ENCODE results near the gene SCRN3. TPM values are rescaled to one million over a fixed set of nuclear protein-coding genes. Genes with fewer than 3 reads are reported as not detected.
A peak's percentile ranks its signal among the peaks of the same experiment; 100 is the strongest.
"Not testable (repeated sequence)": the region's sequence is repeated elsewhere in the genome, so short reads cannot be mapped to it uniquely, and the experiment has no call there.

Gene SCRN3, protein sequence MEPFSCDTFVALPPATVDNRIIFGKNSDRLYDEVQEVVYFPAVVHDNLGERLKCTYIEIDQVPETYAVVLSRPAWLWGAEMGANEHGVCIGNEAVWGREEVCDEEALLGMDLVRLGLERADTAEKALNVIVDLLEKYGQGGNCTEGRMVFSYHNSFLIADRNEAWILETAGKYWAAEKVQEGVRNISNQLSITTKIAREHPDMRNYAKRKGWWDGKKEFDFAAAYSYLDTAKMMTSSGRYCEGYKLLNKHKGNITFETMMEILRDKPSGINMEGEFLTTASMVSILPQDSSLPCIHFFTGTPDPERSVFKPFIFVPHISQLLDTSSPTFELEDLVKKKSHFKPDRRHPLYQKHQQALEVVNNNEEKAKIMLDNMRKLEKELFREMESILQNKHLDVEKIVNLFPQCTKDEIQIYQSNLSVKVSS
- 27.5 TPM for total RNA-seq

DNA sequence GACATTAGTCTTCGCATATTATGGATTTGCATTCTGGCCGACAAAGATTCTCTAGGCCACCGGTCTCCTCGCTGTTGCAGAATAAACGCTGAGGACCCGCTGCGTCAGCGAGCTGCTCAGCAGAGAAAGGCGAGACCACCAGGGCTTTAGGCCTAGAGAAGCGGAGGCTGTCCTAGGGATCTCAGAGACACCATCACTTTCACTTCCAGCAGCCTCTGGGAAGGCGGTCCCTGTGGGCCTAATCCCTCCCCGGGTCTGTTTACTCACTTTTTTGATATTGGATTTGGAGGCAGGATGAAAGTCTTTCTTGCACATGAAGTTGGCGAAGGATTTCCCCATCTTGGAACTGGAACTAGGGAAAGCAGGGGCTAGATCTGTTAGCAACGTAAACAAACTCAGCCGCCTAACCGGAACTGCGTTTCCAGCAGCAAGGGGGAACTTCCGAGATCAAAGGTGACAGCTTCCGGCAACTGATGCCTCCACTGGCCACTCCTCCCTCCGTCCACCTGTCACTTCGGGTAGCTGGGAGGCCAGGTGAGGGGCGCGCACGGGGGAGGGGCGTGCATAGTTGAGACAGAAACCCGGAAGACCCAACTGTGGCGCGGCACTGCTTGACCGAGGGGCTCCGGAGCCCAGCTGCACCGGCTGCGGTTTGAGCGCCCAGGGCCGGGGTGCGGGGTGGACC is at the start of gene SCRN3:
SCRN3 (plus strand) TSS at position 447 of the 685 bp plus-strand sequence. CDS start 2,554 bp downstream, outside the sequence.
- peak; percentile 80 for DNase-seq (ENCODE audit: low spot score)

DNA sequence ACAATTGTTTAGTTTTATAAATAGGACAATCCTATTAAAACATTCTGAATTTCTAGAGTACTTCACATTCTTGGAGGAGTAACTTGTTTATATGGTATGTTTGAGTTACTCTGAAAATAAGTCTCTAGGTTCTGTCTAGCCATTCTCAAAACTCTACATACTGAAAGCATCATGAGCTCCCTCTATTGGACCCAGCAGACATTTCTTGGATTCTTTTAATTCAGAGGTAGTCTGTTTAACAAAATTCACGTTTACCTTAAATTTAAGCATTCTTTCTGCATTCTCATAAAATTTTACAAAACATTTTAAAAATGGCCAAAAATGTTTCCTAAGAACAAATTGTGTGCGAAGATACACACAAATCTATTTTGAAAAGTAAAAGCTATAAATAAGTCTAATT is 45.5 kb upstream of the SCRN3 start:
- DNase-seq (ENCODE audit: low spot score), result no peak

DNA sequence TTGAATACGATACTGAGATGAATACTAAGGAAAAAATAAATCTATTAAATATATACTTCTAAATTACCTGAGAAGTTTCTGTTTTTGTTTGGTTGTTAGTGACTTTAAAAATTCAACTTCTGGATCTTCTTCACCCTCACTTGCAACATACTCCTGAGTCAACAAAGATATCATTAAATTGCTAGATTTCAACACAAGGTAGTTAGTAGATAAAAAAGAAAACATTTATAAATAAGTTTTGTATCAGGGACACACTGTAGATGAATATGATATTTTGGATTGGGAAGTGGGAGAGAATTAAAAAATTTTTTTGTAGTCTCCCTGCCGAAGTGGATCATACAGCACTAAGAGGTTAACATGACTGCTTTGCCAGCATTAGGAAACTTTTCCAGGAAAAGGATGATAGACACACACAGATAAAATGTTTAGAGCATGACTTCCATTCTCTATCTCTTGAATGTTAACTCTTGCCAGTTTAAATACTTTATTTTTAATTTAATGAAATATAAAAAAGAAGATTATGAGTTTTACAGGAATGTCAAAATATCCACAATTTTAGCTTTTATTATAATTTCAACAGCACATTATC is 44.8 kb upstream of the SCRN3 start:
- DNase-seq (ENCODE audit: low spot score), result no peak

DNA sequence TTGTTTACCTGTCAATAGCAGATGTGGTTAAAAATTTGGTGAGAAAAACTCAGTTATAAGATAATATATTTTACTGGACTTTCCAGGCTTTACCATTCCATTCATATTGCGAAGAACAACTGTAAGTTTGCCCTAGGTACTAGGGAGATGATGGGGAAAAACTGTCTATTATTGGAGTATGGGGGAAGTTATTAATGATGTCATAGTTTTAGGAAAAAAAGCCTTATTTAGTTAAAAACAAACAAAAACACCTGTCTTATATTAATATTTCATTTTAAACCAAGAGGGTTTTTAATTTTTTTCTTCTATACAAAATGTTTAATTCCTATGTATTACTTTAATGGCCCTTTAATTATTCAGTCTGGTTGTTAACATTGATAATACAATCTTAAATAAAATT is 42.5 kb upstream of the SCRN3 start:
- no peak for DNase-seq (ENCODE audit: low spot score)

DNA sequence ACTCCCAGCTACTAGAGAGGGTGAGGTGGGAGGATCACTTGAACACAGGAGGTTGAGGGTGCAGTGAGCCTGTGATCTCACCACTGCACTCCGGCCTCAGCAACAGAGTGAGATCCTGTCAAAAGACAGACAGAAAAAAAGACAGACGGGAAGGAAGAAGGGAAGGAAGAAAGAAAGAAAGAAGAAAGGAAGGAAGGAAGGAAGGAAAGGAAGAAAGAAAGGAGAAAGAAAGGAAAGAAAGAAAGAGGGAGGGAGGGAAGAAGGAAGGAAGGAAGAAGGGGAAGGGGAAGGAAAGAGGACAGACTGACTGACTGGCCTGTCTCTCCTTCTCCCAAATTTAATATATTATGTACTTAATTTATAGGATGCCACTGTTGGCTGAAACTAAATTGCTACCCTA is 39.2 kb upstream of the SCRN3 start:
- DNase-seq (ENCODE audit: low spot score), result no peak

DNA sequence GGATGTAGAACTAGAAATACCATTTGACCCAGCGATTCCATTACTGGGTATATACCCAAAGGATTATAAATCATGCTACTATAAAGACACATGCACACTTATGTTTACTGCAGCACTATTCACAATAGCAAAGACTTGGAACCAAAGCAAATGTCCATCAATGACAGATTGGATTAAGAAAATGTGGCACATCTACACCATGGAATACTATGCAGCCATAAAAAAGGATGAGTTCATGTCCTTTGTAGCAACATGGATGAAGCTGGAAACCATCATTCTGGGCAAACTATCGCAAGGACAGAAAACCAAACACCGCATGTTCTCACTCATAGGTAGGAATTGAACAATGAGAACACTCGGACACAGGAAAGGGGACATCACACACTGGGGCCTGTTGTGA is 35.9 kb upstream of the SCRN3 start:
- not testable (repeated sequence) for DNase-seq (ENCODE audit: low spot score)

DNA sequence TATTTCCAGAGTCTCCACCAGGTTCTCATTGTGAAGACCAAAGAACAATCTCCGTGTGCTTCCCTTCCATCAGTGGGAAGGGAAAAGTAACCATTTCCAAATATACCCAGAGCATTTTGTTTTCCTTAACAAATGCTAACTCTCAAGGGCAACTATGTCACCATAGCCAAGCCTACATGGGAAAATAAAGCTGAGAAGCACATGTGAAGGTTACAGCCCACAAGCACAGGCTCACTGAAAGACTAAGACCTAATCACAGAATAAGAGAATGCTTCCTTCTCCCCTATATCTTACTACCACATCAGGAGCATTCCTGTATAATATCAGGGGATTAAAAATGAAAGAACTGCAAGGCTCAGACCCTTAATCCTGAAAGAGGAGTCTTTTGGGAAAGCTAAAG is 32.6 kb upstream of the SCRN3 start:
- no peak for DNase-seq (ENCODE audit: low spot score)

DNA sequence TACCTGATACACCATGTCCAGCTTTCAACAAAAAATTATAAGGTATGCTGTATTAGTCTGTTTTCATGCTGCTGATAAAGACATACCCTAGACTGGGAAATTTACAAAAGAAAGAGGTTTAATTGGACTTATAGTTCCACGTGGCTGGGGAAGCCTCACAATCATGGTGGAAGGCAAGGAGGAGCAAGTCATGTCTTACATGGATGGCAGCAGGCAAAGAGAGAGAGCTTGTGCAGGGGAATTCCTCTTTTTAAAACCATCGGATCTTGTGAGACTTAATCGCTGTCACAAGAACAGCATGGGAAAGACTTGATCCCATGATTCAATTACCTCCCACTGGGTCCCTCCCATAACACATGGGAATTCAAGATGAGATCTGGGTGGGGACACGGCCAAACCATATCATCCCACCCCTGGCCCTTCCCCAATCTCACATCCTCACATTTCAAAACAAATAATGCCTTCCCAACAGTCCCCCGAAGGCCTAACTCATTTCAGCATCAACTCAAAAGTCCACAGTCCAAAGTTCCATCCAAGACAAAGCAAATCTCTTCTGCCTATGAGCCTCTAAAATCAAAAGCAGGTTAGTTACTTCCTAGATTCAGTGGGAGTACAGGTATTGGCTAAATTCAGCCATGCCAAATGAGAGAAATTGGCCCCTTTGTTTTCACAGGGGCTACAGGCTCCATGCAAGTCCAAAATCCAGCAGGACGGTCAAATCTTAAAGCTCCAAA is 31.9 kb upstream of the SCRN3 start:
- DNase-seq (ENCODE audit: low spot score), result not testable (repeated sequence)

DNA sequence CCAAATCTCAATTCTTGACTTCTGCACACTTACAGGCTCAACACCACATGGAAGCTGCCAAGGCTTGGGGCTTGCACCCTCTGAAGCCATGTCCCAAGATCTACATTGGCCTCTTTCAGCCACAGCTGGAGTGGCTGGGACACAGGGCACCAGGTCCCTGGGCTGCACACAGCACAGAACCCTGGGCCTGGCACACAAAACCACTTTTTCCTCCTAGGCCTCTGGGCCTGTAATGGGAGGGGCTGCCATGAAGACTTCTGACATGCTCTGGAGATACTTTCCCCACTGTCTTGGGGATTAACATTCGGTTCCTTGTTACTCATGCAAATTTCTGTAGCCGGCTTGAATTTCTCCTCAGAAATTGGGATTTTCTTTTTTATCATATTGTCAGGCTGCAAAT is 30.9 kb upstream of the SCRN3 start:
- no peak for DNase-seq (ENCODE audit: low spot score)

DNA sequence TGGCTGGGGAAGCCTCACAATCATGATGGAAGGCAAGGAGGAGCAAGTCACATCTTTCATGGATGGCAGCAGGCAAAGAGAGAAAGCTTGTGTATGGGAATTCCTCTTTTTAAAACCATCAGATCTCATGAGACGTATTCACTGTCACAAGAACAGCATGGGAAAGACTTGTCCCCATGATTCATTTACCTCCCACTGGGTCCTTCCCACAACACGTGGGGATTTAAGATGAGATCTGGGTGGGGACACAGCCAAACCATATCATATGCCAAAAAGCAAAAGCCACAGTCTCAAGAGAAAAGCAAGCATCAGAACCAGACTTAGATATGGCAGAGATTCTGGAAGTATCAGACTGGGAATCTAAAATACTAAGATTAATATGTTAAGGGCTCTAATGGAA is 30.0 kb upstream of the SCRN3 start:
- DNase-seq (ENCODE audit: low spot score), result no peak

DNA sequence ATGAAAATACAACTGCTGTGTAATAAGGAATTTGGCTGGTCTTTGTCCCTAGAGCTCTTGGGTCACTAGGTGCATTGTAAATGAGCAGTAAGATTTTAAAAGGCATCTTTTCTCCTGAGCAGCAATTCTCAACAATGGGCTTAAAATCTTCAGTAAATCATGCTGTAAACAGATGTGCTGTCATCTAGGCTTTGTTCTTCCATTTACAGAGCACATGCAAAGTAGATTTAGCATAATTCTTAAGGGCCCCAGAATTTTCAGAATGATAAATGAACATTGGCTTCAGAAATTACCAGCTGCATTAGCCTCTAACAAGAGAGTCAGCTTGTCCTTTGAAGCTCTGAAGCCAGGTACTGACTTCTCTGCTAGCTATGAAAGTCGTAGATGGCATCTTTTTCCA is 26.8 kb upstream of the SCRN3 start:
- DNase-seq (ENCODE audit: low spot score), result no peak

DNA sequence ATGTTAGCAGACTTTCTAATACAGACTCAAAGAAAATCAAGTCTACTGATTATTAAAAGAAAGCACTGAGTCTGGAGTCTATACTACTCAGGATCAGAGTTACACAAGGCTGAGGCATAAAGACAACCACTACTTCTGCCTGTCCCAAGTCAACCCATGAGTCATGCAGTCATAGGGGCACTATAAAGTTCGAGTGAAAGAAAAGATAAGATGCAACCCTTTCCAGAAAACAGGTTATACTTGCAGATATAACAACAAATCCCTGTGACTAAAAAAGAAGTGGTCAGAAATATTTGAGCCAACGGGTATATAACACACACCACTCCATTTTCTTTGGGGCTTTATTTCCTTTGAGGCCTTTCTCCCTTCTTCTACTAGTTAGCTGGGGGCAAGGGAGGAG is 18.6 kb upstream of the SCRN3 start:
- no peak for DNase-seq (ENCODE audit: low spot score)

DNA sequence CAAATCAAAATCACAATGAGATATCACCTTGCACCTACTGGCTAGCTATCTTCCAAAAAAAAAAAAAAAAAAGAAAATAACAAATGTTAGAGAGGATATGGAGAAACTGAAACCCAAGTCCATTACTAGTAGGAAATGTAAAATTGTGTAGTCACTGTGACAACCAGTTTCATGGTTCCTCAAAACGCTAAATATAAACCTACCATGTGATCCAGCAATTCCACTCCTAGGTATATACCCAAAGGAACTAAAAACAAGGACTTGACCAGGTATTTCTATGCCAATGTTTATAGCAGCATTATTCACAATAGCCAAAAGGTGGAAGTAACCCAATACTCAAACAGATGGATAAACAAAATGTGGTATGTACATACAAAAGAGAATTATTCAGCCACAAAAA is 11.7 kb upstream of the SCRN3 start:
- DNase-seq (ENCODE audit: low spot score), result no peak

DNA sequence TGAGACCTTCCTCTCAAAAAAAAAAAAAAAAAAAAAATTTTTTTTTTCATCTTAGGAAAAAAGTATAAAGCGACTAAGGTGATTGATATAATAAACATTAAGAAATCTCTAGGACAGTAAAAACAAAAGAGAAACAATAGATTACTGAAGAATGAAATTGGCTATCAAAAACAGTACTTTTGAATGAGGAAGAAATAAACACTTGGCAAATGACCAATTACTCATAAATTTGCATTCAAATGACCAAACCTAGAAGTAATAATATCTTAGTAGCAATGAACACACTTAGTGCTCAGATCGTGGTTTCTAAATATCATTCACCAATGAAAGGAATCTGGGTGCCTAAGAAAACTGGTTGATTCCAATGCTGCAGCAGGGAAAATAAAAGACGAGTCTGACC is 10.3 kb upstream of the SCRN3 start:
- DNase-seq (ENCODE audit: low spot score), result no peak

DNA sequence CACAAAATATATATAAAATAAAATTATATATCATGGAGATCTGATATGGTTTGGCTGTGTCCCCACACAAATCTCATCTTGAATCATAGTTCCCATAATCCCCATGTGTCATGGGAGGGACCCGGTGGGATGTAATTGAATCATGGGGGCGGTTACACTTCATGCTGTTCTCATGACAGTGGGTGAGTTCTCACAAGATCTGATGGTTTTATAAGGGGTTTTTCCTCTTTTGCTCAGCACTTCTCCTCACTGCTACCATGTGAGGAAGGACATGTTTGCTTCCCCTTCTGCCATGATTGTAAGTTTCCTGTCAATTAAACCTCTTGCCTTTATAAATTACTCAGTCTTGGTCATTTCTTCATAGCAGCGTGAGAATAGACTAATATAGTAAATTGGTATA is 6.8 kb upstream of the SCRN3 start:
- not testable (repeated sequence) for DNase-seq (ENCODE audit: low spot score)

DNA sequence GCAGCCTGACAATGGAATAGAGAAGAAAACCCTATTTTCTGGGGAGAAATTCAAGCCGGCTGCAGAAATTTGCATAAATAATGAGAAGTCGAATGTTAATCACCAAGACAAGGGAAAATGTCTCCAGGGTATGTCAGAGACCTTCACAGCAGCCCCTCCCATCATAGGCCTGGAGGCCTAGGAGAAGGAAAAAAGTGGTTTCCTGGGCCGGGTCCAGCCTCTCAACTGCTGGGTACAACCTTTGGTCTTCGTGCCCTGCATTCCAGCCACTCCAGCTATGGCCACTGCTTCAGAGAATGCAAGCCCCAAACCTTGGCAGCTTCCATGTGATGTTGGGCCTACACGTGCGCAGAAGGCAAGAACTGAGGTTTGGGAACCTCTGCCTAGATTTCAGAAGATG is 6.0 kb upstream of the SCRN3 start:
- no peak for DNase-seq (ENCODE audit: low spot score)

DNA sequence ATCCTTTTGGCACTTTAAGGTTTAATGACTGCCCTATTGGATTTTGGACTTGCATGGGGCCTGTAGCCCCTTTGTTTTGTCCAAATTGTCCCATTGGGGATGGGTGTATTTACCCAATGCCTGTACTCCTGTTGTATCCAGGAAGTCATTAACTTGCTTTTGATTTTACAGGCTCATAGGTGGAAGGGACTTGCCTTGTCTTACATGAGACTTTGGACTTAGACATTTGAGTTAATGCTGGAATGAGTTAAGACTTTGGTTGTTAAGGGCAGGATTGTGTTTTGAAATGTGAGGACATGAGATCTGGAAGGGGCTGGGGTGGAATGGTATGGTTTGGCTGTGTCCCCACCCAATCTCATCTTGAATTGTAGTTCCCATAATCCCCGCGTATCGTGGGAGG is 5.2 kb upstream of the SCRN3 start:
- DNase-seq (ENCODE audit: low spot score), result not testable (repeated sequence)

DNA sequence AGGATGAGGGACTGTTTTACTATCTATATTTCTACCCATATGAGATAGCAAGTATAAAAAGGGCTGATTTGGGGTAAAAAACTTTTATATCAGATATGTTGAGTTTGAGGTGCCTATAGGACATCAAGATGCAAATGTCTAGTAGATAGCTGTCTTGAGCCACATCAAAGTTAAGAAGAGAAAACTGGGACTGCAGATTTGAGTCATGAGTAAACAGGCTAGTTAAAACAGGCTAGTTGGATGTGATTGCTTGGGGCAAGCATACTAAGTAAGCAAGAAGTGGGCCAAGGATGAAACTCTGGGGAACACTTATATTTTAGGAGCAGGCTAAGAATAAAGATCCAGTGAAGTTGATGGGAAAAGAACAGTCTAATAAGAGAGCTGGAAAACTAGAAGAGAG is 2.8 kb upstream of the SCRN3 start:
- no peak for DNase-seq (ENCODE audit: low spot score)

DNA sequence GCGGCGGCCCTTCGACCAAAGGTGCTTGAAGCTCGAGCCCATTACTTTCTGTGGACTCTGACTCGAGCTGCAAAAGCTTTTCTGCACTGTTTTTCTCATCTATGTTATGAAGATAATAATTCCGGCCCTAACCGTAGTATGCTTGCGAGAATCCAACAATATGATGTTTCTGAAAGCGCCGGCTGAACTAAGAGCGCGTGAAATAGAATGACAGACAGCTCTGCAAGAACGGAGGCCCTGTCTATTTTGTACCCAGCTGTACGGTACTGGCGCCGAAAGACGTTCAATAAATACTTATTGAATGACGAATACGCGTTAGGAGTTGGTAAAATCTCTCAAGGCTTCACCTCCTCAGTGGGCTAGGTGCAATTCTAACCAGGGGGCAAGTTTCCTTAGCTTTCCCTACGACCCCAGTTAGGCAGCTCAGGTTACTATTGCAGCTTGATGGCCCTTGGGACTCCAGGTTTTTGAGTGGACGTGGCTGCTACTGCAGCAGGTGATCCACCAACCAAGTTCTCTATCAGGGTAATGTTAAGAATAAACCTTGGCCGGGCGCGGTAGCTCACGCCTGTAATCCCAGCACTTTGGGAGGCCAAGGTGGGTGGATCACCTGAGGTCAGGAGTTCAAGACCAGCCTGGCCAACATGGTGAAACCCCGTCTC is 570 bp downstream of the SCRN3 start:
- DNase-seq (ENCODE audit: low spot score), result no peak

DNA sequence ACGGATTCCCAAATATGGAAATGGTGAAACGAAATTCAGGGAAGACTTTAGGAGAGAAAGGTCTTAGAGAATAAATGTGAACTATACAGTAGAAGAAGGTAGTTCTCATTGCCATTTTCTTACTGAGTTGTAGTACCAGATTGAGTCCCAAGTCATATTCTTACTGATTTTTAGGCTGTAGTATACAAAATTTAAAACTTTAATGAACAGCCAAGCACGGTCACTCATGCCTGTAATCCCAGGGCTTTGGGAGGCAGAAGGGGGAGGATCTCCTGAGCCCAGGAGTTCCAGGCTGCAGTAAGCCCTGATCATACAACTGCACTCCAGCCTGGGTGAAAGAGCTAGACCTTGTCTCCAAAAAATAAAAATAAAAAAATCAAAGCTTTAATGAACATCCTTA is 2.2 kb downstream of the SCRN3 start:
- DNase-seq (ENCODE audit: low spot score), result no peak

DNA sequence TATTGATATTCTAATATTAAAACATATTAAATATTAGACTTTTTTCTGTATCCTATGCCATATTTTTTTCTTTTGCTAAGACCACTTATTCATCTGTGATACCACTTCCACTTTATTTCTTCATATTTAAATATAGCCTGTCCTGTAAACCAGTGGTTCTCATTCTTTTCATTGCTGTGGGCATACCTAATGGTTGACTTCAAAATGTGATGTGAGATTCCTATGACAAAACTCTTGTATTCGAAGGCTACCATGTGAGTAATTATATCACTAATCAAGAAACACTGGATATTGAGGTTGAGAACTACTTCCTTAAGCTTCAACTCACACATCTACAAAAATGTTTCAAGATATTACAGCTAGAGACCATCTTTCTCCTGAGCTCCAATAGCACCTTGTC is 3.6 kb downstream of the SCRN3 start:
- DNase-seq (ENCODE audit: low spot score), result no peak

DNA sequence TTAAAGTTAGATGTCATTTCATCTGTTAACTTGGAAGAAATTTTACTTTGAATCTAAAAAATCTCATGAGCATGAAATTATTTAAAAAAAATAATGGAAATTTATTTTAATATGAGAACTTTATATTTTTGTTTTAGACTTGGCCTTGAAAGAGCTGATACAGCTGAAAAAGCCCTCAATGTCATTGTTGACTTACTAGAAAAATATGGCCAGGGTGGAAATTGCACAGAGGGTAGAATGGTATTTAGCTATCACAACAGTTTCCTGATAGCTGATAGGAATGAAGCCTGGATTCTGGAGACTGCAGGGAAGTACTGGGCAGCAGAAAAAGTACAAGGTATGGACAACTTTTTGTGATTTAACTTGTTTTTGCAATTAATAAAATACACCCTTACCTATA is 5.3 kb downstream of the SCRN3 start:
- DNase-seq (ENCODE audit: low spot score), result no peak

Measured in ureter (tissue), 1 donor.